Bronchial epithelial cell (primary cell): ENCODE results near the gene COL11A1. TPM values are rescaled to one million over a fixed set of nuclear protein-coding genes. Genes with fewer than 3 reads are reported as not detected.
A peak's percentile ranks its signal among the peaks of the same experiment; 100 is the strongest.

Source experiments
- DNase-seq: peaks from one replicate; pipeline ENCODE4 v3.0.0-alpha.2; 2010; ENCODE audit warnings: low read depth
- FAIRE-seq: peaks from 2 replicates; lab custom pipeline; 2011; peaks lifted over from hg19 to GRCh38; lab: Jason Lieb, UNC
- H3K27me3 ChIP-seq: 2 replicates; pipeline ENCODE4 v1.5.1; 2011; ENCODE audit warnings: low read length; ENCODE audit not compliant: control insufficient read depth, insufficient read depth
- H3K36me3 ChIP-seq: 2 replicates; pipeline ENCODE4 v1.5.1; 2011; ENCODE audit warnings: low read length; ENCODE audit not compliant: control insufficient read depth, insufficient read depth
- H3K4me3 ChIP-seq: 2 replicates; pipeline ENCODE4 v1.5.1; 2011; ENCODE audit warnings: mild to moderate bottlenecking, low read depth, low read length, control low read depth
- CTCF ChIP-seq: IDR thresholded peaks from 2 replicates; pipeline ENCODE4 v1.5.1; 2011; ENCODE audit warnings: mild to moderate bottlenecking, moderate library complexity, low read length, control low read depth, inconsistent platforms; ENCODE audit not compliant: insufficient read depth, severe bottlenecking
- total RNA-seq: library from RNA; depleted of rRNA; stranded (reverse); fragments of >200 nt; gene quantifications from 2 replicates; pipeline ENCODE4 v1.2.1, GENCODE V29; 2014

COL11A1 gene
- total RNA-seq, 1 donor from 2014 or later = 0.26 TPM

- Histone ChIP-seq H3K4me3 (no peak overlapping the region), H3K36me3 (no peaks in the 10 kb centered on the region), H3K27me3 (no peaks in the 10 kb centered on the region)
- FAIRE-seq (no peak), DNase-seq (no peak)
- no peak for TF ChIP-seq CTCF
These were observed 131.0 kb downstream of the COL11A1 start for GRCh38 chr1:102977292-102977691.

GRCh38 chr1:102970496-102971078 lies 137.7 kb downstream of the COL11A1 start:
- DNase-seq = peak; percentile 55

GRCh38 chr1:102967786-102968185 lies 140.5 kb downstream of the COL11A1 start:
- no peak for FAIRE-seq
- TF ChIP-seq CTCF = no peak

More at GRCh38 chr1:102970496-102971078, 137.7 kb downstream of the COL11A1 start:
- FAIRE-seq = no peak
- Histone ChIP-seq H3K36me3 (no peaks in the 10 kb centered on the region), H3K27me3 (no peaks in the 10 kb centered on the region), H3K4me3 (no peak overlapping the region)
- TF ChIP-seq CTCF = peak; percentile 49

GRCh38 chr1:102961549-102961948 lies 146.8 kb downstream of the COL11A1 start:
- DNase-seq = no peak
- Histone ChIP-seq H3K27me3 (no peaks in the 10 kb centered on the region), H3K4me3 (no peak overlapping the region), H3K36me3 (no peaks in the 10 kb centered on the region)
- FAIRE-seq = no peak
- no peak for TF ChIP-seq CTCF

More at GRCh38 chr1:102967786-102968185, 140.5 kb downstream of the COL11A1 start:
- Histone ChIP-seq H3K36me3 (no peaks in the 10 kb centered on the region), H3K4me3 (no peak overlapping the region), H3K27me3 (no peaks in the 10 kb centered on the region)
- DNase-seq = peak; percentile 10

GRCh38 chr1:102954576-102954975 lies 153.7 kb downstream of the COL11A1 start:
- H3K36me3 ChIP-seq = no peaks in the 10 kb centered on the region
- FAIRE-seq (no peak), DNase-seq (no peak)
- TF ChIP-seq CTCF = no peak
- no peak overlapping the region for H3K4me3 ChIP-seq
- H3K27me3 ChIP-seq = no peaks in the 10 kb centered on the region

- DNase-seq (no peak), FAIRE-seq (no peak)
- Histone ChIP-seq H3K4me3 (no peak overlapping the region), H3K27me3 (no peaks in the 10 kb centered on the region), H3K36me3 (no peaks in the 10 kb centered on the region)
- TF ChIP-seq CTCF = no peak
These were observed 155.9 kb downstream of the COL11A1 start for GRCh38 chr1:102952400-102952799.
